ENCODE measurements around the gene MPP4. TPM values are rescaled to one million over a fixed set of nuclear protein-coding genes. Genes with fewer than 3 reads are reported as not detected.

The MPP4 gene
- total RNA-seq, 1 donor, result 5.2 TPM

GRCh38 chr2:201642579-201643215, 55.7 kb downstream of the MPP4 start:
- DNase-seq (ENCODE audit: low read depth), result peak; percentile 77
- TF ChIP-seq, protein P1, sequence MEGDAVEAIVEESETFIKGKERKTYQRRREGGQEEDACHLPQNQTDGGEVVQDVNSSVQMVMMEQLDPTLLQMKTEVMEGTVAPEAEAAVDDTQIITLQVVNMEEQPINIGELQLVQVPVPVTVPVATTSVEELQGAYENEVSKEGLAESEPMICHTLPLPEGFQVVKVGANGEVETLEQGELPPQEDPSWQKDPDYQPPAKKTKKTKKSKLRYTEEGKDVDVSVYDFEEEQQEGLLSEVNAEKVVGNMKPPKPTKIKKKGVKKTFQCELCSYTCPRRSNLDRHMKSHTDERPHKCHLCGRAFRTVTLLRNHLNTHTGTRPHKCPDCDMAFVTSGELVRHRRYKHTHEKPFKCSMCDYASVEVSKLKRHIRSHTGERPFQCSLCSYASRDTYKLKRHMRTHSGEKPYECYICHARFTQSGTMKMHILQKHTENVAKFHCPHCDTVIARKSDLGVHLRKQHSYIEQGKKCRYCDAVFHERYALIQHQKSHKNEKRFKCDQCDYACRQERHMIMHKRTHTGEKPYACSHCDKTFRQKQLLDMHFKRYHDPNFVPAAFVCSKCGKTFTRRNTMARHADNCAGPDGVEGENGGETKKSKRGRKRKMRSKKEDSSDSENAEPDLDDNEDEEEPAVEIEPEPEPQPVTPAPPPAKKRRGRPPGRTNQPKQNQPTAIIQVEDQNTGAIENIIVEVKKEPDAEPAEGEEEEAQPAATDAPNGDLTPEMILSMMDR (IDR thresholded peaks at IDR 0.05; ENCODE audit: insufficient read depth, low read depth, low read length), result no peak

GRCh38 chr2:201642086-201642578, 56.3 kb downstream of the MPP4 start:
- TF ChIP-seq, protein P1 (IDR thresholded peaks at IDR 0.05; ENCODE audit: insufficient read depth, low read depth, low read length), result no peak
- DNase-seq (ENCODE audit: low read depth), result no peak
- peak overlapping the region; percentile 96 for H3K4me3 ChIP-seq (ENCODE audit: low read depth, low read length)

More at GRCh38 chr2:201642579-201643215, 55.7 kb downstream of the MPP4 start:
- peak overlapping the region; percentile 96 for H3K4me3 ChIP-seq (ENCODE audit: low read depth, low read length)

GRCh38 chr2:201639205-201639604, 59.2 kb downstream of the MPP4 start:
- TF ChIP-seq, protein P1 (IDR thresholded peaks at IDR 0.05; ENCODE audit: insufficient read depth, low read depth, low read length), result no peak
- DNase-seq (ENCODE audit: low read depth), result no peak
- H3K4me3 ChIP-seq (ENCODE audit: low read depth, low read length), result no peak overlapping the region

- TF ChIP-seq, protein P1 (IDR thresholded peaks at IDR 0.05; ENCODE audit: insufficient read depth, low read depth, low read length), result no peak
- DNase-seq (ENCODE audit: low read depth), result no peak
- H3K4me3 ChIP-seq (ENCODE audit: low read depth, low read length), result no peak overlapping the region
These were observed 60.1 kb downstream of the MPP4 start for GRCh38 chr2:201638326-201638725.

DNA sequence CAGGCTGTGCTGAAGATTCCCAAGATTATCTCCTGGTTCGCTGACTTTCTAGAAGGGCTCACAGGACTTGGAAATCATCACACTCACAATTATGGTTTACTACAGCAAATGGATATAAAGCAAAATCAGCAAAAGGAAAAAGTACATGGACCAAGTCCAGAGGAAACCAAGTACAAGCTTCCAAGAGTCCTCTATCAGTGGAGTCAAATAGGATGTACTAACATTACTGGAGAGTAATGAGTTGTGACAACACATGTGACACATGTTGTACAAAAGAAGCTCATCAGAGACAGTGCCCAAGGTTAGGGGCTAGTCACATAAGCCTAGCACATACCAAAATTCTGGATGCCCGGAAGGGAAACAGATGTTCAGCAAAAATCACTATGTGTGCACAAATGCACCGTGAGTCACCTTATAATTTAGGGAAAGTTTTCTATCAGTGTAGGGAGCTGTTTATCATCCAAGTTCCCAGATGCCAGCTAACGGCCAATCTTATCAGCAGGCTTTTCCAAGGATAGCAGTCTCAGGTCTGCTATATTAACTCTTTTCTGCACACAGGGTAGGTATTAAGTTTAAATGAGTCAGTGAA, 64.7 kb downstream of the MPP4 start:
- no peak for DNase-seq (ENCODE audit: low read depth)
- TF ChIP-seq, protein P1 (IDR thresholded peaks at IDR 0.05; ENCODE audit: insufficient read depth, low read depth, low read length), result no peak
- no peak overlapping the region for H3K4me3 ChIP-seq (ENCODE audit: low read depth, low read length)

GRCh38 chr2:201631041-201631440, 67.4 kb downstream of the MPP4 start:
- no peak overlapping the region for H3K4me3 ChIP-seq (ENCODE audit: low read depth, low read length)
- TF ChIP-seq, protein P1 (IDR thresholded peaks at IDR 0.05; ENCODE audit: insufficient read depth, low read depth, low read length), result no peak
- DNase-seq (ENCODE audit: low read depth), result no peak

All from fibroblast of villous mesenchyme (primary cell).